Measurements from ENCODE around the gene SLC46A2.

The SLC46A2 gene

GRCh38 chr9:112885324-112885723 is 5.4 kb downstream of the SLC46A2 start:
- DNase-seq: peak in 2 of 4 experiments; percentile 33 to 38

GRCh38 chr9:112884721-112885120 is 6.0 kb downstream of the SLC46A2 start:
- DNase-seq: no peak

- no peak for DNase-seq
Observed at GRCh38 chr9:112884101-112884500, 6.6 kb downstream of the SLC46A2 start.

GRCh38 chr9:112881331-112881730 is 9.3 kb downstream of the SLC46A2 start:
- DNase-seq: peak; percentile 62 to 81 (median 75)

GRCh38 chr9:112880650-112881049 is 10.0 kb downstream of the SLC46A2 start:
- DNase-seq: no peak

GRCh38 chr9:112878752-112879151 is 11.9 kb downstream of the SLC46A2 start:
- DNase-seq: no peak

- DNase-seq: no peak
Observed at GRCh38 chr9:112873773-112874405, 16.8 kb downstream of the SLC46A2 start.

- no peak for DNase-seq
Observed at GRCh38 chr9:112872019-112872418, 18.7 kb downstream of the SLC46A2 start.

- no peak for DNase-seq
Observed at GRCh38 chr9:112870556-112870955, 20.1 kb downstream of the SLC46A2 start.

- DNase-seq: no peak
Observed at GRCh38 chr9:112869917-112870316, 20.8 kb downstream of the SLC46A2 start.

GRCh38 chr9:112869041-112869529 is 21.6 kb downstream of the SLC46A2 start:
- DNase-seq: peak in 2 of 4 experiments; percentile 41 to 61

- no peak for DNase-seq
Observed at GRCh38 chr9:112868461-112868860, 22.2 kb downstream of the SLC46A2 start.

GRCh38 chr9:112867275-112867991 is 23.2 kb downstream of the SLC46A2 start:
- peak; percentile 78 to 91 (median 87) for DNase-seq

GRCh38 chr9:112866662-112867274 is 23.9 kb downstream of the SLC46A2 start:
- peak in 2 of 4 experiments; percentile 31 to 47 for DNase-seq

GRCh38 chr9:112864982-112865381 is 25.7 kb downstream of the SLC46A2 start:
- DNase-seq: no peak

- peak; percentile 33 to 73 (median 60) for DNase-seq
Observed at GRCh38 chr9:112864403-112864802, 26.3 kb downstream of the SLC46A2 start.

GRCh38 chr9:112863746-112864145 is 26.9 kb downstream of the SLC46A2 start:
- DNase-seq: peak in 3 of 4 experiments; percentile 22 to 66 (median 62)

- peak; percentile 80 to 94 (median 89) for DNase-seq
Observed at GRCh38 chr9:112863214-112863613, 27.5 kb downstream of the SLC46A2 start.

GRCh38 chr9:112861638-112862555 is 28.8 kb downstream of the SLC46A2 start:
- peak; percentile 85 to 93 (median 92) for DNase-seq

GRCh38 chr9:112861155-112861554 is 29.5 kb downstream of the SLC46A2 start:
- DNase-seq: peak; percentile 33 to 59 (median 56)

- peak in 3 of 4 experiments; percentile 27 to 37 (median 28) for DNase-seq
Observed at GRCh38 chr9:112860451-112860850, 30.2 kb downstream of the SLC46A2 start.

- DNase-seq: peak; percentile 82 to 94 (median 90)
Observed at GRCh38 chr9:112858625-112859147, 32.0 kb downstream of the SLC46A2 start.
